AG10803 (cell line): ENCODE results near the gene PIEZO1.

Source experiments
- DNase-seq: peaks from one replicate; pipeline ENCODE4 v3.0.0; 2010; ENCODE audit warnings: low read depth
- H3K4me3 ChIP-seq: 2 replicates; pipeline ENCODE4 v1.5.1; 2011; ENCODE audit warnings: mild to moderate bottlenecking, low read length, control low read depth
- TF ChIP-seq, protein P1 (sequence below): conservative IDR thresholded peaks from 2 replicates; pipeline ENCODE4 v1.5.1; 2011; ENCODE audit warnings: mild to moderate bottlenecking, low read length, control low read depth, inconsistent platforms

The PIEZO1 gene

DNA sequence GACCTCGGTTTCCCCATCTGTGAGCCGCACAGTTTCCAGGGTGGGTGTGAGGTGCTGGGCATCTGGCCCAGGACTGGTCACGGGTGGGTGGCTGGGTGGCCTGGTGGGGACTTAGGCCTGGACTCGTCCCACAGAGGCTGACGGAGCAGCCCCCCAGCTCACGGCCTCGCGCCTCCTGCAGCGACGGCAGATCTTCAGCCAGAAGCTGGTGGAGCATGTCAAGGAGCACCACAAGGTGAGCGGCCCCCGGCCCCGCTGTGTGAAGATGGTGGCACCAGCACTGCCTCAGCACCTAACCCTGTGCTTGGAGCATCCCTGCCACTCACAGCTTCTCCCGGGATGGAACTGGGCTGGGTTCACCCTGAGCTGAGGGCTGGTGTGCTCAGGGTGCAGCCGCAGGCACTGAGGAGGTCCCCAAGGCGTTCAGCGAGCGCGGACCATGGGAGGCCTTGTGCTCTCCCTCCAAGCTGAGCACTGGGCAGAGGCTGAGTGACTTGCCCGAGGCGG lies 20.9 kb upstream of the PIEZO1 start:
- no peak overlapping the region for H3K4me3 ChIP-seq
- DNase-seq: no peak
- TF ChIP-seq, protein P1, sequence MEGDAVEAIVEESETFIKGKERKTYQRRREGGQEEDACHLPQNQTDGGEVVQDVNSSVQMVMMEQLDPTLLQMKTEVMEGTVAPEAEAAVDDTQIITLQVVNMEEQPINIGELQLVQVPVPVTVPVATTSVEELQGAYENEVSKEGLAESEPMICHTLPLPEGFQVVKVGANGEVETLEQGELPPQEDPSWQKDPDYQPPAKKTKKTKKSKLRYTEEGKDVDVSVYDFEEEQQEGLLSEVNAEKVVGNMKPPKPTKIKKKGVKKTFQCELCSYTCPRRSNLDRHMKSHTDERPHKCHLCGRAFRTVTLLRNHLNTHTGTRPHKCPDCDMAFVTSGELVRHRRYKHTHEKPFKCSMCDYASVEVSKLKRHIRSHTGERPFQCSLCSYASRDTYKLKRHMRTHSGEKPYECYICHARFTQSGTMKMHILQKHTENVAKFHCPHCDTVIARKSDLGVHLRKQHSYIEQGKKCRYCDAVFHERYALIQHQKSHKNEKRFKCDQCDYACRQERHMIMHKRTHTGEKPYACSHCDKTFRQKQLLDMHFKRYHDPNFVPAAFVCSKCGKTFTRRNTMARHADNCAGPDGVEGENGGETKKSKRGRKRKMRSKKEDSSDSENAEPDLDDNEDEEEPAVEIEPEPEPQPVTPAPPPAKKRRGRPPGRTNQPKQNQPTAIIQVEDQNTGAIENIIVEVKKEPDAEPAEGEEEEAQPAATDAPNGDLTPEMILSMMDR: no peak

DNA sequence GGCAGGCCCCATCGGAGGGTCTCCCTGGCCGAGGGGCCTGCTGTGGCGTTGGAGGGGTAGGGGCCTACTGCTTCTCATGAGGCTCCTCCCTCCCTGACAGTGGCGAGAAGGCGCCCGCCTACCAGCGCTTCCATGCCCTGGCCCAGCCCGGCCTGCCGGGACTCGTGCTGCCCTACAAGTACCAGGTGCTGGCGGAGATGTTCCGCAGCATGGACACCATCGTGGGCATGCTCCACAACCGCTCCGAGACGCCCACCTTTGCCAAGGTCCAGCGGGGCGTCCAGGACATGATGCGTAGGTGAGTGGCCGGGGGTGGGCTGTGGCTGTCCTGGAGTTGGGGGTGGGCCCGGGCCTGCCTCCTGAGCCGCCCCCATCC lies 20.3 kb upstream of the PIEZO1 start:
- TF ChIP-seq, protein P1: no peak
- no peak overlapping the region for H3K4me3 ChIP-seq
- no peak for DNase-seq

DNA sequence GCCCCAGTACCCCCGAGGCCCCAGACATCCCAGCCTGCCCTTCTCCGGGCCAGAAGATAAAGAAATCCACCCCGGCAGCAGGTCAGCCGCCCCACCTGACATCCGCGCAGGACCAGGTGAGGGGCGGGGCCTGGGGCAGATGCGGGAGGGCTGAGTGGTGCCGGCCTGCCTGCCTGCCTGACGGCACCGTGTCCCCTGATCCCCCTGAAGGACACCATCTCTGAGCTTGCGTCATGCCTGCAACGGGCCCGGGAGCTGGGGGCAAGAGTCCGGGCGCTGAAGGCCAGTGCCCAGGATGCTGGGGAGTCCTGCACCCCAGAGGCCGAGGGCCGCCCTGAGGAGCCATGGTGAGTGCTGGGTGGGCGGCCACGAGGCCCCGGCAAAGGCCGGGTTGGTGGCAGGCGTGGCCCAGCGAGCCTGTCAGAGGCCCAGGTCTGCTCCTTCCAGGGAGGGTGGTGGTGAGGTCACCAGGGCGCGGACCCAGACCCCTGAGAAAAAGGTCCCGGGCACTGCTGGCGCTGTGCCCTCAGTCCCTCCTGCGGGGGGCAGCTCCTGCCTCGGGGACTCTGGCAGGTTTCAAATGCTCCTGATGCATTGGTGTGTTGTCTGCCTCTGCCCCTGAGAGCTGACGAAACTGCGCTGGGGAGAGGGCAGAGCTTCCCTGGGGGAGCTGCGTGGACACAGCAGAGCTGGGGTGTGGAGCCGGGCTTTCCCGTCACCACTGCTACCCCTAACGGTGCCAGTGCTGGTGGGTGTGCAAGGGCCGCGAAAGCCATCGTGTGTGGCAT lies 19.7 kb upstream of the PIEZO1 start:
- DNase-seq: no peak
- H3K4me3 ChIP-seq: peak overlapping the region; percentile 49
- TF ChIP-seq, protein P1: no peak

DNA sequence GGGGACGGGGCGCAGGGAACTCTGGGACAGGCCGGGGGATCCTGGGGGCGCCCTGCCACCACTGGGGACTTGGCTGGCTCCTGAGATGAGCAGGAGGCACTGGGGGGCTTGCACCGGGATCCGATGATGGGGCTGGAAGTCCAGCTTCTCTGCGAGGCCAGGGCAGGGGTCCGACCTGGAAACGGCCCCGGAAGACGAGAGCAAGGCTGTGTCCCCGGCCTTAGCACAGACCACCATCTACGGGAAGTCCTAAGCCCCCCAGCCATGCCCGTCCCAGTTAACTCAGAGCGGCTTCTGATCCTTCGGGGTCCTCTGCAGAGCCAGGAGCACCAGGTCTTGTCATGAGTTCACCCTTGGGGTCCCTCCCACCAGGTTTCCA lies 19.1 kb upstream of the PIEZO1 start:
- TF ChIP-seq, protein P1: no peak
- DNase-seq: no peak
- H3K4me3 ChIP-seq: peak overlapping the region; percentile 49

DNA sequence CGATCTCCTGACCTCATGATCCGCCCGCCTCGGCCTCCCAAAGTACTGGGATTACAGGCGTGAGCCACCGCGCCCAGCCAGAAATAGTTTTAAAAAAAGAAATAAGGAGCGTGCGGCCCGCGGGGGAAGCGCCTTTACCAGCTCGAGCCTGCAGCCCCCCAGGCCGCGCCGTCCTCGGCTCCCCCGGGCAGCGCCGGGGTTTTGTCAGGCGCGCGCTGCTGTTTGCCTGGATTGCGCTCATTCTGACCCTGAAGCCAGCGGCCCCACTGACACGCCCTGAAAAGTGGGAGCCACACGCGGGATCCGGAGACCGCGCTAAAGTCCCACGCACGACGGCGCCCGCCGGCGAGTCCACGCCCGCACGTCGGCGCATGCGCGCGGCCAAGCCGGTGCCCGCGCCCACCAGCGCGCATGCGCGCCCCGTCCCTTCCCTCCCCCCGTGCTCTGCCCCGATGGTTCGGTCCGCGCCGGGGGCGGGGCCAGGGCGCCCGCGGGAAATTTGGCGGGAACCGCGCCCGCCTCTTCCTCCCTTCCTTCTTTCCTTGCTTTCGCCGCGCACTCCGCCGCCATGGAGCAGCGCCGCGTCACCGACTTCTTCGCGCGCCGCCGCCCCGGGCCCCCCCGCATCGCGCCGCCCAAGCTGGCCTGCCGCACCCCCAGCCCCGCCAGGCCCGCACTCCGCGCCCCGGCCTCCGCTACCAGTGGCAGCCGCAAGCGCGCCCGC lies 18.4 kb upstream of the PIEZO1 start, which contains the start of gene CDT1:
Gene CDT1 (plus strand): TSS at position 526 of the 724 bp plus-strand sequence. CDS start 43 bp downstream, at position 569.
- TF ChIP-seq, protein P1: no peak
- H3K4me3 ChIP-seq: peak within 1 kb of the TSS; percentile 68
- DNase-seq: peak; percentile 64

DNA sequence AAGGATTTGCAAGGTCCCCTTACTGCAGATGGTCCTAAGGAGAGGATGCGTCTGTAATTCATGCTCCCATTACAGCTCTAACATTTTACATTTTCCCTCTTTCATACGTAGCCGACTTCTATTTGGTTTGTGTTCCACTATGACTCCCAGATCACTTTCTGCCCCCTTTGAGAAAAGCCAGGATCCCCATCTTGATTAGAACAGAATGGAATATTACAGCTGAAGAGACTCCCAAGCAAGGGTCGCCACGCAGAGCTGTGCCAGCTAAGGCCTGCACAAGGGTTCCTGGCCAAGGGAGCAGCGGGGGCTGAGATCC lies 15.2 kb upstream of the PIEZO1 start:
- no peak overlapping the region for H3K4me3 ChIP-seq
- DNase-seq: no peak
- TF ChIP-seq, protein P1: no peak
